WERI-Rb-1 (cell line): ENCODE data around the gene CFAP43.

ENCODE experiments used
- DNase-seq: peaks from one replicate; pipeline ENCODE4 v3.0.0-alpha.2; 2020
- H3K27ac ChIP-seq: fragments of 250-450 bp; sonication (Bioruptor Pico); 2 replicates; pipeline ENCODE4 v1.5.1; 2020; ENCODE audit warnings: mild to moderate bottlenecking, moderate library complexity
- H3K27me3 ChIP-seq: fragments of 250-450 bp; sonication (Bioruptor Pico); 2 replicates; pipeline ENCODE4 v1.5.1; 2021; ENCODE audit warnings: mild to moderate bottlenecking, low read depth, moderate library complexity; ENCODE audit not compliant: insufficient read depth, severe bottlenecking
- H3K36me3 ChIP-seq: fragments of 250-450 bp; sonication (Bioruptor Pico); 2 replicates; pipeline ENCODE4 v1.5.1; 2020; ENCODE audit warnings: mild to moderate bottlenecking, moderate library complexity
- H3K4me3 ChIP-seq: 2 replicates; pipeline ENCODE4 v1.5.1; 2011; ENCODE audit warnings: low read depth, mild to moderate bottlenecking, control low read depth, low read length
- H3K9me3 ChIP-seq: fragments of 250-450 bp; sonication (Bioruptor Pico); 2 replicates; pipeline ENCODE4 v1.5.1; 2021; ENCODE audit warnings: mild to moderate bottlenecking, moderate library complexity; ENCODE audit not compliant: severe bottlenecking
- CTCF ChIP-seq: IDR thresholded peaks from 2 replicates; pipeline ENCODE4 v1.5.1; 2011; ENCODE audit warnings: low read depth, mild to moderate bottlenecking, control low read depth, inconsistent platforms, low read length

Gene CFAP43

GRCh38 chr10:104230490-104230889, 1.7 kb downstream of the CFAP43 start:
- no peaks in the 10 kb centered on the region for H3K9me3 ChIP-seq
- H3K27me3 ChIP-seq = no peaks in the 10 kb centered on the region
- no peak overlapping the region for H3K4me3 ChIP-seq
- no peak for TF ChIP-seq CTCF
- DNase-seq = no peak
- H3K36me3 ChIP-seq = no peaks in the 10 kb centered on the region
- no peak overlapping the region for H3K27ac ChIP-seq

GRCh38 chr10:104223304-104223703, 8.9 kb downstream of the CFAP43 start:
- TF ChIP-seq CTCF = no peak
- Histone ChIP-seq H3K4me3 (no peak overlapping the region), H3K27ac (no peak overlapping the region), H3K36me3 (no peaks in the 10 kb centered on the region), H3K27me3 (no peaks in the 10 kb centered on the region), H3K9me3 (no peaks in the 10 kb centered on the region)
- DNase-seq = no peak

- no peak overlapping the region for H3K4me3 ChIP-seq
- no peak for TF ChIP-seq CTCF
- no peaks in the 10 kb centered on the region for H3K27me3 ChIP-seq
- no peaks in the 10 kb centered on the region for H3K9me3 ChIP-seq
- no peak overlapping the region for H3K27ac ChIP-seq
- no peak for DNase-seq
- no peaks in the 10 kb centered on the region for H3K36me3 ChIP-seq
These were observed 11.6 kb downstream of the CFAP43 start for GRCh38 chr10:104220522-104220921.

- H3K4me3 ChIP-seq = no peak overlapping the region
- no peaks in the 10 kb centered on the region for H3K9me3 ChIP-seq
- H3K27ac ChIP-seq = no peak overlapping the region
- H3K27me3 ChIP-seq = no peaks in the 10 kb centered on the region
- no peak for TF ChIP-seq CTCF
- DNase-seq = no peak
- no peaks in the 10 kb centered on the region for H3K36me3 ChIP-seq
These were observed 13.4 kb downstream of the CFAP43 start for GRCh38 chr10:104218751-104219150.

GRCh38 chr10:104216631-104217030, 15.5 kb downstream of the CFAP43 start:
- no peaks in the 10 kb centered on the region for H3K9me3 ChIP-seq
- no peak overlapping the region for H3K27ac ChIP-seq
- no peaks in the 10 kb centered on the region for H3K27me3 ChIP-seq
- TF ChIP-seq CTCF = no peak
- DNase-seq = no peak
- H3K36me3 ChIP-seq = no peaks in the 10 kb centered on the region
- H3K4me3 ChIP-seq = no peak overlapping the region

- DNase-seq = peak; percentile 43
- Histone ChIP-seq H3K36me3 (no peaks in the 10 kb centered on the region), H3K27ac (no peak overlapping the region)
These were observed 22.5 kb downstream of the CFAP43 start for GRCh38 chr10:104209575-104210198.

More at GRCh38 chr10:104209575-104210198, 22.5 kb downstream of the CFAP43 start:
- H3K9me3 ChIP-seq = no peaks in the 10 kb centered on the region
- H3K27me3 ChIP-seq = no peaks in the 10 kb centered on the region
- peak; percentile 58 for TF ChIP-seq CTCF
- H3K4me3 ChIP-seq = no peak overlapping the region
